ENCODE measurements around the gene SLC39A5.

- no peak for TF ChIP-seq CTCF (IDR thresholded peaks at IDR 0.05)
- peak in 1 of 2 donors; percentile 94 for TF ChIP-seq POLR2A (IDR thresholded peaks at IDR 0.05)
Measured at GRCh38 chr12:56221757-56222530, 7.9 kb upstream of the SLC39A5 start, which contains the start of gene RNF41.

Data from lower leg skin (tissue), 3 donors.